Right lobe of liver (tissue), 6 donors: ENCODE results near the gene SARNP. TPM values are rescaled to one million over a fixed set of nuclear protein-coding genes. Genes with fewer than 3 reads are reported as not detected.

Experiments
- ATAC-seq, 4 donors: fragments of 200-7000 bp; cut with Tn5 transposase; one replicate each; pipeline ENCODE4 v1.9.1; 2020; ENCODE audit warnings: mild to moderate bottlenecking in 4 of 4, moderate library complexity in 4 of 4
- DNase-seq, 3 donors: peaks; one replicate each; pipeline ENCODE4 v3.0.0-alpha.2; 2020
- H3K27ac ChIP-seq, 3 donors: fragments of 200-600 bp; one replicate each; pipeline ENCODE4 v1.8.0; 2022
- H3K27me3 ChIP-seq, 2 donors: fragments of 200-600 bp; one replicate each; pipeline ENCODE4 v1.8.0; 2022
- H3K36me3 ChIP-seq, 4 donors: fragments of 200-600 bp; sonication (generic) in 1 of 4; one replicate each; pipeline versions ENCODE4 v1.5.1 to v1.8.0; 2017 to 2022; ENCODE audit warnings: control low read depth in 1 of 4
- H3K4me1 ChIP-seq, 4 donors: fragments of 200-600 bp; sonication (generic) in 1 of 4; one replicate each; pipeline versions ENCODE4 v1.5.1 to v1.8.0; 2017 to 2022; ENCODE audit warnings: control low read depth in 1 of 4
- H3K4me3 ChIP-seq, 3 donors: fragments of 200-600 bp; one replicate each; pipeline ENCODE4 v1.8.0; 2022
- H3K9me3 ChIP-seq, 4 donors: fragments of 200-600 bp; sonication (generic) in 1 of 4; one replicate each; pipeline versions ENCODE4 v1.5.1 to v1.8.0; 2017 to 2022; ENCODE audit warnings: control low read depth in 1 of 4
- CTCF ChIP-seq, 4 donors: fragments of 200-600 bp in 3 of 4; fragments of 450-650 bp in 1 of 4; IDR thresholded peaks; one replicate each; pipeline versions ENCODE4 v1.5.1 to v1.8.0; 2016 to 2022; ENCODE audit warnings: antibody characterized with exemption in 4 of 4, mild to moderate bottlenecking in 2 of 4
- POLR2A ChIP-seq: fragments of 450-650 bp; IDR thresholded peaks from one replicate; pipeline ENCODE4 v1.6.1; 2017; ENCODE audit warnings: antibody characterized with exemption, mild to moderate bottlenecking
- WGBS: methylation state at CpG from one replicate; pipeline ENCODE4 v1.1.6; 2018; ENCODE audit warnings: low coverage, low lambda C conversion rate; ENCODE audit not compliant: insufficient coverage; ENCODE audit errors: missing lambda C conversion rate; 5-methylcytosine and 5-hydroxymethylcytosine counted together
- intact Hi-C, 2 donors: fragments of 100-400 bp; cut with DNase I; formaldehyde crosslinking; loops; one replicate each; pipeline versions ENCODE4 v1.11.2 to v1.14.1; 2022
- total RNA-seq, 6 experiments: library from RNA; depleted of rRNA in 2 of 6; stranded (reverse); fragments of >200 nt in 2 of 6; fragmentation: NEBNext Ultra II Directional in 3 of 6; extraction: Animal tissue kit (Norgen Biotek cat#: 25700) in 3 of 6; gene quantifications; one replicate each; pipeline versions ENCODE4 v1.1.0 to v1.2.4, GENCODE V29; 2016 to 2023
- donor health status: DM: no; HTN: yes; CAD: no.
- donor health status: DM: no; HTN: no; CAD: no.
- donor health status: DM: no; HTN: no; CAD: no.
- donor health status: DM: no; HTN: yes; CAD: no.
- donor health status: DM: no; HTN: yes; CAD: no.

Gene SARNP
- total RNA-seq, 6 experiments from 2014 or later: 11.3 to 22.3 (median 17.0) TPM

GRCh38 chr12:55728939-55729818, 88.3 kb downstream of the SARNP start, which contains the start of gene CD63:
Gene CD63, minus strand, starts transcription at chr12:55729009. Its CDS starts 668 bp downstream, at chr12:55728341.
- Histone ChIP-seq H3K4me3 (peak within 1 kb of the TSS; percentile 70 to 90 (median 87)), H3K27ac (peak within 1 kb of the TSS; percentile 90 to 99 (median 97)), H3K27me3 (no peaks in the 10 kb centered on the region), H3K4me1 (peaks cover 0 to 20% (median 3%) of the 10 kb centered on the region in 4 donors), H3K9me3 (no peaks in the 10 kb centered on the region), H3K36me3 (peaks cover 0 to 18% (median 0%) of the 10 kb centered on the region in 4 donors)
- intact Hi-C loops: no loop called here
- WGBS: 0% methylated on average over 8 of the region's 61 CpGs
- TF ChIP-seq POLR2A (peak; percentile 77), CTCF (IDR thresholded peaks at IDR 0.05) (no peak)
- ATAC-seq (peak; percentile 76 to 87 (median 82)), DNase-seq (peak; percentile 90 to 94 (median 92))

- WGBS: 0% methylated on average over 18 of the region's 61 CpGs
- intact Hi-C loops: no loop called here
These were observed 89.2 kb downstream of the SARNP start for GRCh38 chr12:55728186-55728938.

GRCh38 chr12:55727643-55728185, 89.8 kb downstream of the SARNP start:
- peaks cover 0 to 23% (median 2%) of the 10 kb centered on the region in 4 donors for H3K36me3 ChIP-seq
- peak; percentile 65 to 77 (median 69) for DNase-seq
- peak overlapping the region; percentile 70 to 90 (median 87) for H3K4me3 ChIP-seq
- intact Hi-C loops: no loop called here
- no peaks in the 10 kb centered on the region for H3K9me3 ChIP-seq
- H3K27ac ChIP-seq: peak overlapping the region; percentile 90 to 99 (median 97)
- peaks cover 0 to 35% (median 3%) of the 10 kb centered on the region in 4 donors for H3K4me1 ChIP-seq
- WGBS: 17% methylated on average over 7 of the region's 9 CpGs
- no peaks in the 10 kb centered on the region for H3K27me3 ChIP-seq
- peak in 2 of 4 donors; percentile 2 to 20 for ATAC-seq
- TF ChIP-seq CTCF (IDR thresholded peaks at IDR 0.05): no peak
- peak; percentile 20 for TF ChIP-seq POLR2A

More at GRCh38 chr12:55728186-55728938, 89.2 kb downstream of the SARNP start:
- Histone ChIP-seq H3K4me1 (peaks cover 0 to 28% (median 3%) of the 10 kb centered on the region in 4 donors), H3K9me3 (no peaks in the 10 kb centered on the region), H3K27ac (peak overlapping the region; percentile 90 to 99 (median 97)), H3K4me3 (peak overlapping the region; percentile 70 to 90 (median 87)), H3K36me3 (peaks cover 0 to 23% (median 2%) of the 10 kb centered on the region in 4 donors), H3K27me3 (no peaks in the 10 kb centered on the region)
- ATAC-seq: peak; percentile 38 to 50 (median 46)
- TF ChIP-seq CTCF (IDR thresholded peaks at IDR 0.05): no peak
- peak; percentile 9 for TF ChIP-seq POLR2A
- DNase-seq: peak; percentile 77 to 83 (median 83)

GRCh38 chr12:55726971-55727370, 90.6 kb downstream of the SARNP start:
- Histone ChIP-seq H3K4me3 (peak overlapping the region in 2 of 3 donors; percentile 70 to 90), H3K36me3 (peaks cover 0 to 23% (median 2%) of the 10 kb centered on the region in 4 donors), H3K27me3 (no peaks in the 10 kb centered on the region), H3K9me3 (no peaks in the 10 kb centered on the region), H3K27ac (peak overlapping the region in 1 of 3 donors; percentile 99), H3K4me1 (peaks cover 0 to 37% (median 3%) of the 10 kb centered on the region in 4 donors)
- intact Hi-C loops: no loop called here
- TF ChIP-seq CTCF (IDR thresholded peaks at IDR 0.05) (no peak), POLR2A (no peak)
- 61% methylated on average over 3 of the region's 10 CpGs for WGBS
- no peak for ATAC-seq
- no peak for DNase-seq
